HCT116 (cell line): Measurements from ENCODE around the gene TMPRSS13.

ENCODE experiments used
- CEBPB ChIP-seq: IDR thresholded peaks from 2 replicates; pipeline ENCODE4 v1.6.1; 2012; ENCODE audit warnings: low read depth
- ELF1 ChIP-seq: IDR thresholded peaks from 2 replicates; pipeline ENCODE4 v1.6.1; 2012; ENCODE audit warnings: low read depth, borderline replicate concordance
- EZH2 ChIP-seq: fragments of 200-600 bp; sonication (generic); IDR thresholded peaks from 2 replicates; pipeline ENCODE4 v1.6.1; 2017; ENCODE audit warnings: antibody characterized with exemption, mixed run types
- EZH2phosphoT487 ChIP-seq: fragments of 200-600 bp; IDR thresholded peaks from 2 replicates; pipeline ENCODE4 v1.6.1; 2018; ENCODE audit warnings: antibody characterized with exemption, borderline replicate concordance
- FOSL1 ChIP-seq: IDR thresholded peaks from 2 replicates; pipeline ENCODE4 v1.6.1; 2012; ENCODE audit warnings: low read depth
- JUND ChIP-seq: IDR thresholded peaks from 2 replicates; pipeline ENCODE4 v1.6.1; 2012
- POLR2A ChIP-seq: IDR thresholded peaks from 2 replicates; pipeline ENCODE4 v1.7.0; 2011; ENCODE audit warnings: borderline replicate concordance; ENCODE audit not compliant: insufficient read depth, insufficient read length; ENCODE audit errors: extremely low read depth
- POLR2AphosphoS5 ChIP-seq: IDR thresholded peaks from 2 replicates; pipeline ENCODE4 v1.6.1; 2011; ENCODE audit warnings: mild to moderate bottlenecking, low read depth, low read length, moderate library complexity
- TCF7L2 ChIP-seq: IDR thresholded peaks from 2 replicates; pipeline ENCODE4 v1.7.0; 2011; ENCODE audit warnings: borderline replicate concordance, inconsistent platforms; ENCODE audit not compliant: insufficient read depth, insufficient read length; ENCODE audit errors: extremely low read depth
- ZBTB33 ChIP-seq: IDR thresholded peaks from 2 replicates; pipeline ENCODE4 v1.6.1; 2011; ENCODE audit warnings: mild to moderate bottlenecking, low read length, moderate library complexity; ENCODE audit not compliant: insufficient replicate concordance; ENCODE audit errors: extremely low read depth
- ZFX ChIP-seq: fragments of 450-650 bp; IDR thresholded peaks from 2 replicates; pipeline ENCODE4 v1.6.1; 2017
- TF ChIP-seq, protein P1 (sequence below), 3 experiments: fragments of 200-600 bp in 1 of 3; sonication (generic) in 1 of 3; IDR thresholded peaks in 2 of 3; conservative IDR thresholded peaks in 1 of 3; 2 replicates each; pipeline ENCODE4 v1.5.1; 2012 to 2017; ENCODE audit warnings: low read depth in 2 of 3, low read length in 2 of 3, antibody characterized with exemption in 1 of 3, borderline replicate concordance in 1 of 3, control low read depth in 1 of 3, mild to moderate bottlenecking in 1 of 3, mixed read lengths in 1 of 3, mixed run types in 1 of 3, moderate library complexity in 1 of 3; ENCODE audit not compliant: insufficient read depth in 1 of 3

DNA sequence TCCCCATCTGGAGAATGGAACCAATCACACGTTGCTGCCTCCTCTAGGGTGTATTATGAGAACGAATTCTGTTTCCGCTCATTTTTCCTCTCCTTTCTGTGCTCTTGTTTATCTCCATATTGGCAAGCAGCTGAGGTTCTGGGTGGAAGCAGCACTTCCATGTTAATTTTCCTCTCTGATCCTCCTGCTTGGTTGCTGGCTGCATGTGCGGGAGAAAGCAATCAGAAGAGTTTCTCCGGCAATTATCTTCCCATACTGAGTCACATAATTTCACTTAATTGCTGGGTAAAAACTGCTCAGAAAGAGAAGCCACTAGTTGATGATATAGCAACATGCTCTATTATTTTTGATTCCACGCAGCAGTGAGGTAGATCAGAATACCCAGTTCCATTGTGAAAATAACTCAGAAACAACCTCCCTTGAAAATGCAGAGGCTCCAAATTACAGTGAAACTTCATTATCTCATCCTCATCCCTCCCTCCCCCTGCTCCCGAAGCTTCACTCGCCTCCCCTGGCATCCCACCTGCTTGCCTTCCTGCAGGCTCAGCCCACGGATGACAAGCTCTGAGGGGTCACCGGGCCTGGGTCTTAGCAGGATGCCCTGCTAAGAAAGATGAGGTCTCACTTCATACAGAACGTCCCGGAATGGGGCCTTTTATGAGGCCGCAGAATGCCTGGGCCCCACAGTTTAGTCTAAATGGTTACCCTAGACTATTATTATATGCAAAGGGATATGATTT is 73.1 kb downstream of the TMPRSS13 start:
- no peak for TF ChIP-seq ZBTB33
- no peak for TF ChIP-seq JUND
- no peak for TF ChIP-seq EZH2phosphoT487
- TF ChIP-seq, protein P1, sequence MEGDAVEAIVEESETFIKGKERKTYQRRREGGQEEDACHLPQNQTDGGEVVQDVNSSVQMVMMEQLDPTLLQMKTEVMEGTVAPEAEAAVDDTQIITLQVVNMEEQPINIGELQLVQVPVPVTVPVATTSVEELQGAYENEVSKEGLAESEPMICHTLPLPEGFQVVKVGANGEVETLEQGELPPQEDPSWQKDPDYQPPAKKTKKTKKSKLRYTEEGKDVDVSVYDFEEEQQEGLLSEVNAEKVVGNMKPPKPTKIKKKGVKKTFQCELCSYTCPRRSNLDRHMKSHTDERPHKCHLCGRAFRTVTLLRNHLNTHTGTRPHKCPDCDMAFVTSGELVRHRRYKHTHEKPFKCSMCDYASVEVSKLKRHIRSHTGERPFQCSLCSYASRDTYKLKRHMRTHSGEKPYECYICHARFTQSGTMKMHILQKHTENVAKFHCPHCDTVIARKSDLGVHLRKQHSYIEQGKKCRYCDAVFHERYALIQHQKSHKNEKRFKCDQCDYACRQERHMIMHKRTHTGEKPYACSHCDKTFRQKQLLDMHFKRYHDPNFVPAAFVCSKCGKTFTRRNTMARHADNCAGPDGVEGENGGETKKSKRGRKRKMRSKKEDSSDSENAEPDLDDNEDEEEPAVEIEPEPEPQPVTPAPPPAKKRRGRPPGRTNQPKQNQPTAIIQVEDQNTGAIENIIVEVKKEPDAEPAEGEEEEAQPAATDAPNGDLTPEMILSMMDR (IDR thresholded peaks at IDR 0.05 in 2 of 3, conservative IDR thresholded peaks at IDR 0.05 in 1 of 3; ENCODE audit: borderline replicate concordance in 1 of 3, insufficient read depth in 1 of 3, low read depth in 2 of 3, low read length in 2 of 3): no peak
- no peak for TF ChIP-seq TCF7L2
- no peak for TF ChIP-seq POLR2AphosphoS5
- no peak for TF ChIP-seq POLR2A
- TF ChIP-seq EZH2: no peak
- no peak for TF ChIP-seq ZFX
- no peak for TF ChIP-seq FOSL1
- TF ChIP-seq CEBPB: no peak
- TF ChIP-seq ELF1: no peak
